ENCODE data around the gene PRPS1. TPM values are rescaled to one million over a fixed set of nuclear protein-coding genes. Genes with fewer than 3 reads are reported as not detected.
A peak's percentile ranks its signal among the peaks of the same experiment; 100 is the strongest.

The PRPS1 gene
- total RNA-seq, 1 donor from 2014 or later, result 19.9 TPM

- no peak for TF ChIP-seq POLR2A (IDR thresholded peaks at IDR 0.05)
- no peak for TF ChIP-seq CTCF (IDR thresholded peaks at IDR 0.05)
- TF ChIP-seq POLR2AphosphoS5 (IDR thresholded peaks at IDR 0.05; ENCODE audit: insufficient read depth in 1 of 2, low read depth in 1 of 2), result no peak
- H3K9me3 ChIP-seq, result no peaks in the 10 kb centered on the region
- no peaks in the 10 kb centered on the region for H3K36me3 ChIP-seq
- H3K4me1 ChIP-seq, result no peaks in the 10 kb centered on the region
- intact Hi-C loops (cut with DNase I), result no loop called here
- no peak overlapping the region for H3K4me3 ChIP-seq
- DNase-seq (ENCODE audit: extremely low spot score in 2 of 2), result no peak
- H3K27me3 ChIP-seq, result no peaks in the 10 kb centered on the region
- H3K27ac ChIP-seq, result no peak overlapping the region
These were observed 20.0 kb downstream of the PRPS1 start for GRCh38 chrX:107648332-107648731.

GRCh38 chrX:107654566-107654871 is 26.2 kb downstream of the PRPS1 start:
- no peaks in the 10 kb centered on the region for H3K27me3 ChIP-seq
- H3K27ac ChIP-seq, result no peak overlapping the region
- H3K4me1 ChIP-seq, result no peaks in the 10 kb centered on the region
- no peaks in the 10 kb centered on the region for H3K36me3 ChIP-seq
- no peak for TF ChIP-seq CTCF (IDR thresholded peaks at IDR 0.05)
- no peak for TF ChIP-seq POLR2AphosphoS5 (IDR thresholded peaks at IDR 0.05; ENCODE audit: insufficient read depth in 1 of 2, low read depth in 1 of 2)
- no peak for TF ChIP-seq POLR2A (IDR thresholded peaks at IDR 0.05)
- H3K9me3 ChIP-seq, result no peaks in the 10 kb centered on the region
- intact Hi-C loops (cut with DNase I), result no loop called here
- no peak for DNase-seq (ENCODE audit: extremely low spot score in 2 of 2)
- no peak overlapping the region for H3K4me3 ChIP-seq

- Histone ChIP-seq H3K36me3 (no peaks in the 10 kb centered on the region), H3K4me1 (no peaks in the 10 kb centered on the region), H3K27ac (peak overlapping the region; percentile 42), H3K4me3 (no peak overlapping the region), H3K9me3 (no peaks in the 10 kb centered on the region), H3K27me3 (no peaks in the 10 kb centered on the region)
- DNase-seq (ENCODE audit: extremely low spot score in 2 of 2), result no peak
- intact Hi-C loops (cut with DNase I), result no loop called here
- TF ChIP-seq POLR2AphosphoS5 (IDR thresholded peaks at IDR 0.05; ENCODE audit: insufficient read depth in 1 of 2, low read depth in 1 of 2) (peak in 1 of 2 donors; percentile 46), CTCF (IDR thresholded peaks at IDR 0.05) (peak in 1 of 3 experiments; percentile 57), POLR2A (IDR thresholded peaks at IDR 0.05) (no peak)
These were observed 26.8 kb downstream of the PRPS1 start for GRCh38 chrX:107654872-107655761.

- no peaks in the 10 kb centered on the region for H3K36me3 ChIP-seq
- no peak overlapping the region for H3K4me3 ChIP-seq
- H3K9me3 ChIP-seq, result no peaks in the 10 kb centered on the region
- intact Hi-C loops (cut with DNase I), result no loop called here
- TF ChIP-seq CTCF (IDR thresholded peaks at IDR 0.05) (no peak), POLR2A (IDR thresholded peaks at IDR 0.05) (no peak), POLR2AphosphoS5 (IDR thresholded peaks at IDR 0.05; ENCODE audit: insufficient read depth in 1 of 2, low read depth in 1 of 2) (no peak)
- no peak overlapping the region for H3K27ac ChIP-seq
- no peak for DNase-seq (ENCODE audit: extremely low spot score in 2 of 2)
- no peaks in the 10 kb centered on the region for H3K27me3 ChIP-seq
- no peaks in the 10 kb centered on the region for H3K4me1 ChIP-seq
These were observed 28.7 kb downstream of the PRPS1 start for GRCh38 chrX:107656978-107657377.

- no peak overlapping the region for H3K4me3 ChIP-seq
- no peaks in the 10 kb centered on the region for H3K27me3 ChIP-seq
- intact Hi-C loops (cut with DNase I), result no loop called here
- TF ChIP-seq CTCF (IDR thresholded peaks at IDR 0.05) (no peak), POLR2AphosphoS5 (IDR thresholded peaks at IDR 0.05; ENCODE audit: insufficient read depth in 1 of 2, low read depth in 1 of 2) (no peak), POLR2A (IDR thresholded peaks at IDR 0.05) (no peak)
- H3K4me1 ChIP-seq, result no peaks in the 10 kb centered on the region
- no peaks in the 10 kb centered on the region for H3K36me3 ChIP-seq
- no peaks in the 10 kb centered on the region for H3K9me3 ChIP-seq
- DNase-seq (ENCODE audit: extremely low spot score in 2 of 2), result no peak
- H3K27ac ChIP-seq, result no peak overlapping the region
These were observed 30.4 kb downstream of the PRPS1 start for GRCh38 chrX:107658660-107659059.

All from vagina (tissue), 2 donors.